ENCODE results near the gene NUP205. TPM values are rescaled to one million over a fixed set of nuclear protein-coding genes. Genes with fewer than 3 reads are reported as not detected.

Gene NUP205
- total RNA-seq, 1 donor from 2014 or later: 66.1 TPM

- no peak for TF ChIP-seq CTCF (IDR thresholded peaks at IDR 0.05; ENCODE audit: unreplicated experiment)
- no peaks in the 10 kb centered on the region for H3K36me3 Mint-ChIP-seq (ENCODE audit: low read depth, unreplicated experiment)
- H3K27me3 Mint-ChIP-seq (ENCODE audit: unreplicated experiment): peaks cover 5% of the 10 kb centered on the region
- no peak for DNase-seq (ENCODE audit: low spot score)
- no peaks in the 10 kb centered on the region for H3K9me3 Mint-ChIP-seq (ENCODE audit: unreplicated experiment)
- H3K4me1 Mint-ChIP-seq (ENCODE audit: unreplicated experiment): peaks cover 18% of the 10 kb centered on the region
- no peak overlapping the region for H3K4me3 Mint-ChIP-seq (ENCODE audit: unreplicated experiment)
- H3K27ac Mint-ChIP-seq (ENCODE audit: unreplicated experiment): peak overlapping the region; percentile 80
Observed at GRCh38 chr7:135653340-135654080, 95.8 kb downstream of the NUP205 start.

GRCh38 chr7:135658564-135658963 lies 100.8 kb downstream of the NUP205 start:
- Mint-ChIP-seq H3K27ac (ENCODE audit: unreplicated experiment) (peak overlapping the region; percentile 98), H3K36me3 (ENCODE audit: low read depth, unreplicated experiment) (peaks cover 4% of the 10 kb centered on the region), H3K27me3 (ENCODE audit: unreplicated experiment) (peaks cover 12% of the 10 kb centered on the region), H3K4me3 (ENCODE audit: unreplicated experiment) (peak overlapping the region; percentile 59), H3K9me3 (ENCODE audit: unreplicated experiment) (no peaks in the 10 kb centered on the region), H3K4me1 (ENCODE audit: unreplicated experiment) (peaks cover 40% of the 10 kb centered on the region)
- DNase-seq (ENCODE audit: low spot score): no peak
- TF ChIP-seq CTCF (IDR thresholded peaks at IDR 0.05; ENCODE audit: unreplicated experiment): no peak

- no peak for DNase-seq (ENCODE audit: low spot score)
- peaks cover 40% of the 10 kb centered on the region for H3K4me1 Mint-ChIP-seq (ENCODE audit: unreplicated experiment)
- peak overlapping the region; percentile 59 for H3K4me3 Mint-ChIP-seq (ENCODE audit: unreplicated experiment)
- peaks cover 4% of the 10 kb centered on the region for H3K36me3 Mint-ChIP-seq (ENCODE audit: low read depth, unreplicated experiment)
- TF ChIP-seq CTCF (IDR thresholded peaks at IDR 0.05; ENCODE audit: unreplicated experiment): no peak
- H3K27me3 Mint-ChIP-seq (ENCODE audit: unreplicated experiment): peaks cover 12% of the 10 kb centered on the region
- H3K27ac Mint-ChIP-seq (ENCODE audit: unreplicated experiment): peak overlapping the region; percentile 98
- H3K9me3 Mint-ChIP-seq (ENCODE audit: unreplicated experiment): no peaks in the 10 kb centered on the region
Observed at GRCh38 chr7:135659159-135659846, 101.6 kb downstream of the NUP205 start.

- Mint-ChIP-seq H3K9me3 (ENCODE audit: unreplicated experiment) (no peaks in the 10 kb centered on the region), H3K27ac (ENCODE audit: unreplicated experiment) (peak overlapping the region; percentile 74), H3K27me3 (ENCODE audit: unreplicated experiment) (peaks cover 13% of the 10 kb centered on the region), H3K4me1 (ENCODE audit: unreplicated experiment) (peaks cover 40% of the 10 kb centered on the region), H3K4me3 (ENCODE audit: unreplicated experiment) (peak overlapping the region; percentile 91), H3K36me3 (ENCODE audit: low read depth, unreplicated experiment) (peaks cover 4% of the 10 kb centered on the region)
- no peak for DNase-seq (ENCODE audit: low spot score)
- TF ChIP-seq CTCF (IDR thresholded peaks at IDR 0.05; ENCODE audit: unreplicated experiment): no peak
Observed at GRCh38 chr7:135661311-135662122, 103.8 kb downstream of the NUP205 start.

Measured in endothelial cell (in vitro differentiated cells).